HG03575 (cell line): Measurements from ENCODE around the gene LRRC56.
"Not testable (repeated sequence)": the region's sequence is repeated elsewhere in the genome, so short reads cannot be mapped to it uniquely, and the experiment has no call there.

Source experiments
- ATAC-seq: cut with Tn5 transposase; IDR thresholded peaks from one replicate; pipeline ENCODE4 v1.9.1; 2021; ENCODE audit not compliant: unreplicated experiment, insufficient number of reproducible peaks, low FRiP score; ENCODE audit errors: extremely low read depth

LRRC56 gene

GRCh38 chr11:565921-566509 is 28.7 kb downstream of the LRRC56 start:
- no peak for ATAC-seq

- ATAC-seq: no peak
Observed at GRCh38 chr11:567011-567628, 29.8 kb downstream of the LRRC56 start.

GRCh38 chr11:567629-568292 is 30.4 kb downstream of the LRRC56 start:
- no peak for ATAC-seq

GRCh38 chr11:568306-569157 is 31.2 kb downstream of the LRRC56 start:
- no peak for ATAC-seq

- no peak for ATAC-seq
Observed at GRCh38 chr11:569158-569885, 32.0 kb downstream of the LRRC56 start.

- ATAC-seq: no peak
Observed at GRCh38 chr11:571802-572185, 34.5 kb downstream of the LRRC56 start.

GRCh38 chr11:573146-573759 is 35.9 kb downstream of the LRRC56 start:
- no peak for ATAC-seq

GRCh38 chr11:574031-574570 is 36.8 kb downstream of the LRRC56 start:
- ATAC-seq: not testable (repeated sequence)

- no peak for ATAC-seq
Observed at GRCh38 chr11:574632-575312, 37.4 kb downstream of the LRRC56 start.

- ATAC-seq: no peak
Observed at GRCh38 chr11:575313-575995, 38.1 kb downstream of the LRRC56 start.

GRCh38 chr11:575996-576768 is 38.9 kb downstream of the LRRC56 start, which contains the start of gene PHRF1:
Gene PHRF1, plus strand, starts transcription at chr11:576470. Its CDS starts 5,043 bp downstream, at chr11:581513.
- ATAC-seq: no peak

GRCh38 chr11:576811-577610 is 39.7 kb downstream of the LRRC56 start:
- ATAC-seq: no peak

GRCh38 chr11:577611-577894 is 40.2 kb downstream of the LRRC56 start:
- ATAC-seq: no peak

GRCh38 chr11:578276-579035 is 41.1 kb downstream of the LRRC56 start:
- no peak for ATAC-seq

GRCh38 chr11:579830-580601 is 42.7 kb downstream of the LRRC56 start:
- ATAC-seq: no peak
